Measurements from ENCODE around the gene APOD.
"Not testable (repeated sequence)": the region's sequence is repeated elsewhere in the genome, so short reads cannot be mapped to it uniquely, and the experiment has no call there.

APOD gene

DNA sequence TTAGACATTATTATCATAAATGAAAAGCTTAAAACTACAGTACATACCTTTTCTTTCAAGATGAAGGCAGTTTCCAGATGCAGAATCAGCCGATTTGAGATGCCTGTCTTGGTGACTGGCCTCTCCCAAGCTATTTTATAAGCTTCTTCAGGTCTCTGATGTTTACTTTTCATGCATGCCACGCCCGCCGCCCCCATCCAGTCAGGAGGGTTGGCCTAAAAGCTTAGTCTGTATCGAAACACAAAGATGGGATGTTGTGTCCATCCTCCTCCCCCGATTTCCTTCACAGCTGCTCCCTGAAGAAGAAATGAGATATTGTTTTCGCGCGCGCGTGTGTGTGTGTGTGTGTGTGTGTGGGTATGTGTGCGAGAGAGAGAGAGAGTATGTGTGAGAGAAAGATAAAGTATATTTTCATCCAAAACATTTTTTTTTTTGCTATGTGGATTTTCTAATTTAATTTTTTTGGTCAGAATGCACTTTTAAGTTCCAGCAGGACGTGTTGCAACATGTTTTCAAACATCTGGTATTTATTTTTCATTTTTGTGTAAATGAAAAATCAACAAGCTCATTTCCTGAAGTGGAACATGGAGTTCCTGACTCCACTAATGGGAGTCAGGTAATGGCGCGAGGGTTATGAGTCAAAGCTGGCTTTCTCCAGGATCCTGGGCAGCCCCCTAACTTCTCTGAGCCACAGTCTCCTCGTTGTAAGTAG is at the start of gene APOD:
APOD (minus strand) TSS at position 110 of the 712 bp plus-strand sequence. CDS start 4,479 bp downstream, outside the sequence.
- DNase-seq (ENCODE audit: low read depth in 2 of 2): no peak

DNA sequence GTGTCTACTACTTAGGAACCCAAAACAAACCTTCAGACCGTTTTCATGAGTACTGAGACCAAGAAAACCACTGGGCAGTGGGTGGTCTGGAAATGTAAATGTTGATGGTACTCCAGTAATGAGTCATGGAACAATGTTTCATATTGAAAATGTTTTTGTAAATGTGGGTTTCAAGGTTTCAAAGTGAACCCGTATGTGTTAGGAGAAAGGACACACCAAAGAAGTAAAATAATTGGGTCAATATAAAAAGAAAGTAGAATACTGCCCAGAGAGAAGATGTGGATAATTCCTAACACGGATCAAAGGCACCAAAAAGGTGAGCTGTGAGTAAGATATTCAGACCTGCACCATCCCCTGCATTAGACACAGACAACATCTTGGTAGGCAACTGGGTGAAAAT is 49.6 kb upstream of the APOD start:
- DNase-seq (ENCODE audit: low read depth in 2 of 2): not testable (repeated sequence)

DNA sequence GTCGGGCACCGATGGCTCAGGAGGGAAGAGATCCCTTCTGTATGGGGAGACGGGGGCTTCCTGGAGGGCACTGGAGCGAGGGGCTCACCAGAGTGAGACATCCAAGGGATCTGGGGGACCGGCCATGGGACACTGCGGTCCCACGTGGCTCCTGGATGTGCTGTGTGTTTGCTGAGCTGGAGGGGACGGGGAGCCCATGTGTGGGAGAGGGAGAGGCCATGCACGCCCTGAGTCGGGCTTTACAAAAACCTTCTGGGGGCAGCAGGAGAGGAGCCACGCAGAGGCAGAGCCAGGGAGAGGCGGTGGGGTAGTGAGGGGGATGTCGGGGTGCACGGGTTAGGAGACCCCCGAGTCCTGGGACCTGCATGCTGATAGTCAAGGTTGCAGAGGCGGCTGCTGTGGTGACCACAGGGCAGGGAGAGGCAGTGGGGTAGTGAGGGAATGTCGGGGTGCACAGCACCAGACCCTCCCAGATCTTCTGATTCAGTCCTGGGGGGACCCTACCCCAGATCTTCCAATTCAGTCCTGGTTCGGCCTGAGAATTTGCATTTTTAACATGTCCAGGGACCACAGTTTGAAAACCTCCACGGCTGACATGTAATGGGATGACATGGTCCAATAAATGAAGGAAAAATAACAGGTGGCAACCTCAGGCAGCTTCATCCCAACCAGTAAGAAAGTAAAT is 48.9 kb upstream of the APOD start:
- not testable (repeated sequence) for DNase-seq (ENCODE audit: low read depth in 2 of 2)

DNA sequence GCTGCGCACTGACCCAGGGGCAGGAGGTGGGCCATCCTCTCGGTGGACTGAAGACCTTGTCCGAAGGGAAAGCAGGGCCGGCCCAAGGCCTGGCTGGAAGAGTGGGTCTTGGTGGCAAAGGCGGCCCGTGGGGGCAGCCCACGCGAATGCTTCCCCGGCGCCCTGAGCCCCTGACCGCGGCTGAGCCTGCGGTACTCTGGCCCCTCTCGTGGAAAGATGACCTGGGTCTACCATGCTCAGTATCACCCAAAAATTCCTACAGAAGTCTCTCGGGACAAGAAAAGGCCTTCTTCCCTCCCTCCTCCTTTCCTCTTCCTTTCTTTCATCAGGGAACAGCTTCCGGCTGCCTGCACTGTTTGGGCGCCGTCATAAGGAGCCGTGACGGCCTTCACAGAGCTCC is 48.3 kb upstream of the APOD start:
- DNase-seq (ENCODE audit: low read depth in 2 of 2): not testable (repeated sequence)

DNA sequence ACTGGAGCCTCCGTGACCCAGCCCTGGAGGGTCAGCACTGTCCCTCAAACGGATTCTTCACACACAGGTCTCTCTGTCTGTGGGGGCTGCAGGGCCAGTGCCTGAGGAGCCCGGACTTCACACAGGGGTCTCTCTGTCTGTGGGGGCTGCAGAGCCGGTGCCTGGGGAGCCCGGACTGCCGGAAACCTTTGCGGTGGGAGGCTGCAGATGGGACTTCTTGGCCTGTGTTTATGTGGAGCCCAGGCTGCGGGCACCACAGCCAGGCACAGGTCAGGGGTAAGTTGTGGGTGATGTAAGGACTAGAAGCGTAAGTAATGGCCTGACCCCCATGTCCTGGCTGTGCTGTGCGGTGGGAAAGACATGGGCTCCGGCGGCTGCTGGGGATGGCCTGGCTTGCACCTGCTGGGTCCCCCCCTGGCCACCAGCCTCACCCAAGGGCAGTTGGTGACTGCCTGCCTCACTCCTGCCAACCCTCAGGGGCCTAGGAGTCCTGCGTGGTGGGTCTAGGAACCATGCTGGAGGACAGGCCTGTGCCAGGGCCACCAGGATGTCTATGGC is 47.3 kb upstream of the APOD start:
- not testable (repeated sequence) for DNase-seq (ENCODE audit: low read depth in 2 of 2)

DNA sequence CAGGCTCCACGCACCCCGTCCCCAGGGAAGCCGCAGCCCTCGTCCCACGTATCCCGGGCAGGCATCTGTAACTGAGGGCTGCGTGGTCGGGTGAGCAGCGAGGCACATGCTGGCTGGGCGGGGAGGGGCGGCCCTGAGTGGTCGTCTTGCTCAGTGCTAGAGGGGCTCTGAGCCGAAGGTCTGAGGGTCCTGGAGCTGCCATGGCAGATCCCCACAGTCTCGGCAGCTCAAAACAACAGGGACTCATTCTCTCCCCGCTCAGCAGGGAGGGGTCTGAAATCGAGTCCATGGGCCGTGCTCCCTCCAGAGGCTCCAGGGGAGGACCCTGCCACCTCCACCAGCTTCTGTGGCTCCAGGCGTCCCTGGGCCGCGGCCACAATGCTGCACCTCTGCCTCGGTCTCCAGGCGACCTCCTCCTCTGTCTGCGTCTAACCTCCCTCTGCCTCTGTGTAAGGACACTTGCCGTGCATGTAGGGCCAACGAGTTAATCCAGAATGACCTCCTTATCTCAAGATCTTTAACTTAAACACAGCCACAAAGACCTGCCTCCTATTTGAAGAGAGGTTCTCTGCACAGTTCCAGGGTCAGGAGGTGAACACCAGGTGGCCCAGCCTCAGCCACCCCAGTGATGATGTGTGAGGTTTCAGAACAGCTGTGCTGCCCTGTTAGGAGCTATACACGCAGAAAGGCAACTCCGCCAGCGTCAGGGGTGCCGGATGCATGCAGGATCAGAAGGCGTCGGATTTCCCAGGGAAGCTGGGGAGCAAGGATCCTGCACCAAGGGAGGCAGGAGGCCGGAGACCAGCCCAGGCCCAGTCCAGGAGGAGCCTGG is 46.6 kb upstream of the APOD start:
- not testable (repeated sequence) for DNase-seq (ENCODE audit: low read depth in 2 of 2)

DNA sequence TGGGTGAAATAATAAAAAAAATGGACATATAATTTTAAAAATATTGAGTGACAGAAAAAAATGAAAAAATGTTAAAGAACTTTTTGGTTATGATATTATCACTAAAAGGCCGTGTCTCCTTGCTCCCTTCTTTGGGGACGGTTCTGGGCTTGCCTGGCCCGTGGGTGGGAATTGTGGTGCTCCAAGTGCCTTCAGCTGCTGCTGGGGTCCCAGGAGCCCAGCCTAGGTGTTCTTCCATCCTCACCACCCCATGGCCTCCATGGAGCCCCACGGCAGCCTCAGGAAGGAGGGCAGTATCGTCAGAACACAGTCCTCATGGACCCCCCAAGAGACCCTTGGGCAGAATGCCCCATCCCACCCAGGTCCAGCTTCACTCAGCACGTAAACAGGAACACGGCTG is 45.9 kb upstream of the APOD start:
- not testable (repeated sequence) for DNase-seq (ENCODE audit: low read depth in 2 of 2)

DNA sequence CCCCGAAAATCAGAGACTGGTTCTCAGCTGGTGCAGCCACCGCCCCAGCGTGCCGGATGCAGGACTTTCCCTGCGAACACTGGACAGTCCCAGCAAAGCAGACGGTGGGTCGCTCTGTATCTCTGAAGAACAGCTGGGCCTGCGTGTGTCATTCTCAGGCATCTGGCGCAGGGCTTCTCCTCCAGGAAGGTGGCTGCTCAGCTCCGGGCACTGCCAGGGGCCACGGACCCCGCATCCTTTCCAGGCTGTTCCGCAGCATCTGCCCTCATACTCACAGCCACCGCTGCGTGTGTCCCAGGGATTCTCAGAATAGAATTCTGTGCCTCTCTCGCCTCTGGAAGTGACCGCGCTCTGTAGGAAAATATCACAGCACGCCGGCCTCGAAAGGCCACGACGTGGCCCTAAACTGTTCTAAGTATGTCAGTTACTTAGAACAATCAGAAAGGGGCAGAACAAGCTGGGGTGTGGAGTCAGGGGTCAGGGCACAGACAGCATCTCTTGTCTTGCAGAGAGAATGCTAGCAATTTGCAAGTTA is 44.7 kb upstream of the APOD start:
- DNase-seq (ENCODE audit: low read depth in 2 of 2): not testable (repeated sequence)

DNA sequence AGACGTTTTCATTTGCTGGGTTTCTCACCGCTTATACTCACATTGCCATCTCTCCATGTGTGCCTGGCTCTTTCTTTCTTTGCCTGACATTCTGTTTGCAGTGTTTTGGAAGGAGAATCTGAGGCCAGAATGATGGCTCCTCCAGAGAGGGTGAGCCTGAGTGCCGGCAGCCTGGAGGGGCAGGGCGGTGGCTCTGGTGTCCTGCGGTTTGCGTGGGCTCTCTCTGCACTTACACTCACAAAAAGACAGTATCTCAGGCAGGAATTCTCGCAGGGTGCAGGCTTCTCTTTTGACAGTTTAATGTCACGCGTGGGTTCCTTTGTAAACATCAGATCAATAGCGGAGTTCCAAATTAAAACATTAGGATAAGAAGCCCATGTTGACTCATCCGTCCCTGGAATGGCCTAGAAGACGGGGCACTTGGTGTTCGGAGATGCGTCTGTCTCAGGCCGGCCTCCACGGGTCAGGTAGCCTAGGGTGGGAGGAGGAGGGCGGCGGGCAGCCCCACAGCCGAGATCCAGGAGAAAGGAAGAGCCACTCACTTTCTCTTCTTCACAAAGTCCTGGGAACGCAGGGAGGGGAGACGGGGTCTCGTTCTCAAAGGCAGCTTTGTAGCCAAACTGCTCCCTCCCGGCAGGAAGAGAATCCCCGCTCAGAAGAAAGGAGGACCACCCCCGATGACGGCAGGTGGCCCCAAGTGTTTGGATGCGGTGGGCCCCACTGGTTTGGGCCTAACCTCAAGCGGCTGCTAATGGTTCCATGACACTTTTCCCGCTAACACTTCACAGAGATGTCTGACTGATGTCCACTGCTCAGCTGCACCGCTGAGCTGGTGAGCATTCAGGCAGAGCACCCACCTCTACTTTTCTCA is 44.0 kb upstream of the APOD start:
- DNase-seq (ENCODE audit: low read depth in 2 of 2): not testable (repeated sequence)

DNA sequence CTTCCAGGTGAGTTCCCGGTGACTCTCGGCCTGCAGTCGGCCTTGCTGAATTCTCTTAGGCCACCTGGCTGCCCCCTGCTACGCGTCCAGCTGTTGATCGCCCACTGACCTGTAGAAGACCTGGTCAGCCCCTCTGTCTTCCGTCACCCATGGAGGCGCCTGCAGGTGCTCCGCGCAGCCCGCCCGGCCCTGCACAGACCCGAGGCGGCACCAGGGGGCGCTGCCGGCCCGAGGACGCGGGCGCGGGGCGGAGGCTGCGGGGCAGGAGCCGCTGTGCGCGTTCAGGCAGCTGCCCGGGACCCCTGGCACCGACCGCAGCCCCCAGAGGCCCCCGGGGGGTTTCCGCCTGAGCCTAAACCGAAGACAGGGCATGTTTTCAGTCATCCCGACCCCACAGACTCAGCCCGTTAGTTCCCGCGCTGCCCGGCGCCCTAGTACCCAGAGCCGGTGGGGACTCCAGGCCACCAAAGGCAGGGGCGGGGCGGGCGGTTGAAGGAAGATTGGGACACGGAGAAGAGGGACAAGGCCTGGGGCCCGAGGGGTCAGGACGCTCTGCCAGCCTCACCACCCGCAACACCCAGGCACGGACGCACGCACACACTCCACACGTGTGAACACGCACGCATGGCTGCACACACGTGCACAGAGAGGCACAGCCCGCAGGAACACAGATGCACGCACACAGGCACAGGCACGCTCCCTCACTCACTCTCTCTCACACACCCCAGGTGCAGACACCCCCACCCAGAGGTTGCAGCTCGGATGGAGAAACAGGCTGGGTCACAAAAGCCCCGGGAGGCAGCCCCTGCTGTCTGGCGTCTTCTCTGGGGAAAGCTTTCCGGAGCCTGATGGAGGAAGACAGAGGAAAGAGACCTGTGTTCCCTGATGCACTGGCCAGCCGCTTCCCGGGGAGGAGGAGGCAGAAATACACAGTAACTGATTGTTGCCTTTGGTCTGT is 41.1 kb upstream of the APOD start:
- not testable (repeated sequence) for DNase-seq (ENCODE audit: low read depth in 2 of 2)

DNA sequence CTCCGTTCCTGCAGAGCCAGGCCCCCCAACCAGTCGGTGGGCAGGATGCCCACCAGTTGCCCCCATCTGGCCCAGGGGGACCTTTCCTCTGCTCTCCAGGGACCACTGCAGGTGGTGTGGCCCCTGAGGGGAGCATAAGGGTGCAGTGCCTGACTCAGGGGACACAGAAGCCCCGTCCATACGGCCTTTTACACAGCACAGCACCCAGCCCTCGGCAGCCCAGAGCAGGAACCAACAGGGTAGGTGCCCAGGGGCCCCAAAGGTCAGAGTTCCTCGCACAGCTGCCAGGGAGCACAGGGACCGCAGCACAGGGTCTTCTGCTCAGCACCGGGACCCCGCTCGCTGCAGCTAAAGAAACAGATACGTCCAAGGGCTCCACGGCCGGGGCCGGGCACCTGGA is 40.4 kb upstream of the APOD start:
- not testable (repeated sequence) for DNase-seq (ENCODE audit: low read depth in 2 of 2)

DNA sequence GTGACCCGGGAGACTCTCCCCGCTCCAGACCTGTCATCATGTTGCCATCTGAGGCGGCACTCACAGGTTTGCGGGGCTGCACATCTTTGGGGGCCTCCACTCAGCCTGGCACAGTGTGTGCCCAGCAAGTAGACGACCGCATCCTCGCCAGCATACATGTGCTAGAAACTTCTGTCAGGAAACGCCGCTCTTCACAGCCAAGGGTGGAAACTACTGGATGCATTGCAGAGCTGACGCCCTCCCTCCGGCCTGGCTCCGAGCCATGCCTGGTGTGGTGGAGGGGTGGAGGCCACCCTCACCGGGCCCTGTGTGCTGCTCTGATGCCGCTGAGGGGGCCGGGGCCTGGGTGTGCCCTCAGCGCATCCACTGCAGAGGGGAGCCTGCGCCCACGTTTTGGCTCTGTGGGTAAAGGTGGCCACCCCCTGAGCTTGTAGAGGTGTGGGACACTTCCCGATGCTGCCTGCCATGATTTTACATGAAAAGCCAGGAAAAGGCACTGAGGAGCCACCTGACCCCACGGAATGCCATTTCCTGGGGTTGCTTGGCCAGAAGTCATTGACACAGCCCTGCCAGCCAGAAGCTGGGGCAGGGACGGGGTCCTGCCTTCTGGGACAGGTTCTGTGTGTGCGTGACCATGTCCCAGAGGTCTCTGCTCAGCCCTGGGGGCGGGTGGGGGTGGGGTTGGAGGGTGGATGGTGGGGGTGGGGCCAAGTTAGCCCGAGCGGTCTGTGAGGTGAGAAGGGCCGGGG is 39.7 kb upstream of the APOD start:
- not testable (repeated sequence) for DNase-seq (ENCODE audit: low read depth in 2 of 2)

DNA sequence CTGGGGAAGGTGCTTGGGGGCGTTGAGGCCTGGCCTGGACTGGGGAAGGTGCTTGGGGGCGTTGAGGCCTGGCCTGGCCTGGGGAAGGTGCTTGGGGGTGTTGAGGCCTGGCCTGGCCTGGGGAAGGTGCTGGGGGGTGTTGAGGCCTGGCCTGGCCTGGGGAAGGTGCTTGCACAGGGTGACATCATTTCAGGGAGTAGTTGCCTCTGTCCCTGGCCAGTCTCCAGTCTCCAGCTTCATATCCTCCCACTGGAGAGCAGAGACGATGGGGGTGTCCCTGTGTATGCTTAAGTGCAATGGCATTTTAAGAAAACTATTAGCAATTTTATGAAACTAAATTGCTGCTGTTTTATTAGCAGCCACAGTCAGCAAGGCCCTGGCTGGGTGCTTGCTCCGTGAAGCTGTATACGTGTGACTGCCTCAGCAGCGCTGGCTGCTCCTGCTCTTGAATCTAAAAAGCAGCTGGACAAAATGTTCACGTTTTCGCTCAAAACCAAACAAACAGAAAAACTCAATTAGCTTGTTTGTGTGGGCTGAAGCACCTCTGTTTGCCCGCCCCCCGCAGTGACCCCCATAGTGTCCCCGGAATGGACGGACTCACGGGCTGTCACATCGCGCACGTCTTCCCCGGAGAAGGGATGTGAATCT is 38.9 kb upstream of the APOD start:
- DNase-seq (ENCODE audit: low read depth in 2 of 2): not testable (repeated sequence)

DNA sequence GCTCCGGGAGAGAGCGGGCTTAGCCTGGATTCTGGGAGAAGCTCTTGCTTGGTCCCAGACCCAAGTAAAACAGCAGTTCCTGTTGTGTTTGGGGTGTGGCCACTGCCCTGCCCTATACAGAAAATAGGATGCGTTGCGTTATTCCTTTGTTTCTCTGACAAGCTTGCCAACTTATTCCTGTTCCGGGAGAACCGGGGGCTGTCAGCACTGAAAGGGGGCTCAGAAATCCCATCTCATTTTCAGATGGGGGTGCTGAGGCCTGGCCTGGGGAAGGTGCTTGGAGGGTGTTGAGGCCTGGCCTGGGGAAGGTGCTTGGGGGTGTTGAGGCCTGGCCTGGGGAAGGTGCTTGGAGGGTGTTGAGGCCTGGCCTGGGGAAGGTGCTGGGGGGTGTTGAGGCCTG is 38.3 kb upstream of the APOD start:
- not testable (repeated sequence) for DNase-seq (ENCODE audit: low read depth in 2 of 2)

DNA sequence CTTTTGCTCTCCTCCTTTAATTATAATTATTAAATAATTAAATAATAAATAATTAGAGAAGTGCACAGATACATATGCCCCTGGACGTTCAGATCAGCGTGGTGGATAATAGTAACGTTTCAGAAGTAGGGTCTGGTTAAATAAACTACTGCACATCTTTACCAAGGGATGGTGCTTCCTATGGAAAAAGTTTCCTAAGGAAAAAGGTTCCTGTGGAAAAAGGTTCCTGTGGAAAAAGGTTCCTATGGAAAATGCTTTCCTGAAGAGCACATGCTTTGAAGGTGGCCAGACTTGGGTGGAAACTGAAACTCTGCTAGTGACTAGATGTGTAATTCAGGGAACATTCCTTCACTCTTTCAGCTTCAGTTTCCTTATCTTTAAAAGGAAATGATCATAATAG is 37.4 kb upstream of the APOD start:
- DNase-seq (ENCODE audit: low read depth in 2 of 2): not testable (repeated sequence)

DNA sequence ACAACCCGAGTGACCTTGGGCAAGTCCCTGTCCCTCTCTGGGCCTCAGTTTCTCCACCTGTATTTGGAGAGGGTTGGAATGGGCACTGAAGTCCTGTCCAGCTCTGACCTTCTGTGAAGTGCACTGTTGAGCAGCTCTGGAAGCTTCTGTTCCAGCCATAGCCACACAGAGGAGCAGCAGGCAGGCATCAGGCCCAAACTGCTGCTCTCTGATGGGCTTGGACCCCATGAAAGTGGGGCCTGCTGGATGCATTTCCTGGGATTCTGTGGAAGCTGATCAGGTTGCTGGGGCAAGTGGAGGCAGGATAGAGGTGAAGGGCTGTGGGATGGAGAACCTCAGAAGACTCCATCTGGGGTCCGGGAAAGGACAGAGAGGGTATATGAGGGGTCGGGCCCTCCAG is 36.7 kb upstream of the APOD start:
- not testable (repeated sequence) for DNase-seq (ENCODE audit: low read depth in 2 of 2)

DNA sequence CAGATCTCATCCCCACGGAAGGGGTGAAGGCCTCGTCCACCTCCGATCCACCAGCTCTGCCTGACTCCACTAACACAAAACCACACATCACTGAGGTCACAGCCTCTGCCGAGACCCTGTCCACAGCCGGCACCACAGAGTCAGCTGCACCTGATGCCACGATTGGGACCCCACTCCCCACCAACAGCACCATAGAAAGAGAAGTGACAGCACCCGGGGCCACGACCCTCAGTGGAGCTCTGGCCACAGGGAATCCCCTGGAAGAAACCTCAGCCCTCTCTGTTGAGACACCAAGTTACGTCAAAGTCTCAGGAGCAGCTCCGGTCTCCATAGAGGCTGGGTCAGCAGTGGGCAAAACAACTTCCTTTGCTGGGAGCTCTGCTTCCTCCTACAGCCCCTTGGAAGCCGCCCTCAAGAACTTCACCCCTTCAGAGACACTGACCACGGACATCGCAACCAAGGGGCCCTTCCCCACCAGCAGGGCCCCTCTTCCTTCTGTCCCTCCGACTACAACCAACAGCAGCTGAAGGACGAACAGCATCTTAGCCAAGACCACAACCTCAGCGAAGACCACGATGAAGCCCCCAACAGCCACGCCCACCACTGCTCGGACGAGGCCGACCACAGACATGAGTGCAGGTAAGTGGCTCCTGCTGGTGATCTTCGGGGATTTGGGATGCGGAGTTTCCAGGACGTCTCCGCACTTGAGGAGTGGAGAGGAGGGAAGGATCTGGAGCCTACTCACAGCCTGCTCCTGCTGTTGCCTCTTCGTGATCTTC is 36.0 kb upstream of the APOD start:
- DNase-seq (ENCODE audit: low read depth in 2 of 2): not testable (repeated sequence)

Measured in activated CD8-positive, alpha-beta memory T cell treated with anti-CD3 and anti-CD28 coated beads for 4 hours (primary cell).